Heart left ventricle (tissue), 16 donors: ENCODE results near the gene PROCR. TPM values are rescaled to one million over a fixed set of nuclear protein-coding genes. Genes with fewer than 3 reads are reported as not detected.

ENCODE experiments used
- ATAC-seq, 4 donors: fragments of 200-7000 bp; cut with Tn5 transposase; one replicate each; pipeline ENCODE4 v1.9.1; 2020 to 2022; ENCODE audit warnings: moderate library complexity in 4 of 4, mild to moderate bottlenecking in 3 of 4, moderate number of reproducible peaks in 1 of 4
- DNase-seq, 5 donors: peaks; one replicate each; pipeline ENCODE4 v3.0.0-alpha.2; 2020
- H3K27ac ChIP-seq, 12 donors: fragments of 200-600 bp; sonication (generic) in 4 of 12; one replicate each; pipeline versions ENCODE4 v1.5.0 to v1.8.0; 2016 to 2022; ENCODE audit warnings: mild to moderate bottlenecking in 2 of 12
- H3K27me3 ChIP-seq, 9 donors: fragments of 200-600 bp; sonication (generic) in 2 of 9; one replicate each; pipeline versions ENCODE4 v1.5.1 to v1.8.0; 2016 to 2022; ENCODE audit warnings: mild to moderate bottlenecking in 3 of 9
- H3K36me3 ChIP-seq, 9 donors: fragments of 200-600 bp; sonication (generic) in 2 of 9; one replicate each; pipeline versions ENCODE4 v1.5.0 to v1.8.0; 2018 to 2022; ENCODE audit warnings: mild to moderate bottlenecking in 2 of 9
- H3K4me1 ChIP-seq, 12 donors: fragments of 200-600 bp; sonication (generic) in 4 of 12; one replicate each; pipeline versions ENCODE4 v1.5.0 to v1.8.0; 2016 to 2022; ENCODE audit warnings: mild to moderate bottlenecking in 3 of 12
- H3K4me3 ChIP-seq, 12 donors: fragments of 200-600 bp; sonication (generic) in 4 of 12; one replicate each; pipeline versions ENCODE4 v1.5.0 to v1.8.0; 2017 to 2022; ENCODE audit warnings: mild to moderate bottlenecking in 9 of 12, moderate library complexity in 4 of 12
- H3K9me3 ChIP-seq, 12 donors: fragments of 200-600 bp; sonication (generic) in 4 of 12; one replicate each; pipeline versions ENCODE4 v1.5.0 to v1.8.0; 2016 to 2022; ENCODE audit warnings: mild to moderate bottlenecking in 1 of 12
- POLR2A ChIP-seq, 2 donors: fragments of 450-650 bp; IDR thresholded peaks; one replicate each; pipeline ENCODE4 v1.6.1; 2017; ENCODE audit warnings: antibody characterized with exemption in 2 of 2, mild to moderate bottlenecking in 2 of 2, moderate library complexity in 2 of 2
- WGBS, 4 donors: extraction: QIAGEN DNeasy Blood & Tissue Kit in 2 of 4; methylation state at CpG; one replicate each; pipeline versions ENCODE4 v1.1.5 to v1.1.7; 2013 to 2018; 5-methylcytosine and 5-hydroxymethylcytosine counted together
- intact Hi-C, 10 donors: fragments of 100-400 bp; cut with DNase I; formaldehyde crosslinking; loops; one replicate each; pipeline versions ENCODE4 v1.11.1 to v1.14.2; 2022
- polyA plus RNA-seq, 2 donors: library from polyadenylated mRNA; stranded (reverse); fragments of 200-250 nt; gene quantifications; one replicate each; pipeline ENCODE4 v1.2.3, GENCODE V29; 2013
- total RNA-seq, 9 donors: library from RNA; depleted of rRNA in 2 of 9; stranded (reverse); fragments of >200 nt in 2 of 9; fragmentation: NEBNext Ultra II Directional in 3 of 9; extraction: Animal tissue kit (Norgen Biotek cat#: 25700) in 3 of 9; gene quantifications; one replicate each; pipeline versions ENCODE4 v1.1.0 to v1.2.4, GENCODE V29; 2016 to 2023
- TF ChIP-seq, protein P1 (sequence below), 12 donors: fragments of 200-600 bp; sonication (generic) in 4 of 12; IDR thresholded peaks; one replicate each; pipeline versions ENCODE4 v1.5.0 to v1.8.0; 2018 to 2022; ENCODE audit warnings: antibody characterized with exemption in 12 of 12, mild to moderate bottlenecking in 5 of 12
- donor health status: ischemic (EF 13 %, LVEDD 7.1; RV severe dilation, severe dysfunction).
- donor health status: healthy with polysubstance abuse.
- donor health status: DM: no; HTN: yes; CAD: no.
- donor health status: DM: no; HTN: no; CAD: no.
- donor health status: ischemic (EF 25% LVEDD 6.9; RV normal size, moderate dysfunction).
- donor health status: ischemic (EF 25% LVEDD 5.7; RV mildly dilated, moderate dysfunction).
- donor health status: healthy.
- donor health status: DM: yes; HTN: yes; CAD: no.
- donor health status: ischemic (EF 35%, LVEDD 5.7; RV mildly dilated, moderate dysfunction).
- donor health status: nonischemic (EF 11% LVEDD 7.7; RV severe dilation, severe dysfunction).
- donor health status: DM: yes; HTN: yes; CAD: no.
- donor health status: PGD.
- donor health status: ischemic (EF 29% LVEDD 5.4; RV normal size, mild dysfunction).
- donor health status: nonischemic (EF 23%, LVEDD 6.1; RV moderate dilation, normal function).

PROCR gene
- total and polyA plus RNA-seq, 11 donors, result 2.5 to 64.6 (median 11.9) TPM

DNA sequence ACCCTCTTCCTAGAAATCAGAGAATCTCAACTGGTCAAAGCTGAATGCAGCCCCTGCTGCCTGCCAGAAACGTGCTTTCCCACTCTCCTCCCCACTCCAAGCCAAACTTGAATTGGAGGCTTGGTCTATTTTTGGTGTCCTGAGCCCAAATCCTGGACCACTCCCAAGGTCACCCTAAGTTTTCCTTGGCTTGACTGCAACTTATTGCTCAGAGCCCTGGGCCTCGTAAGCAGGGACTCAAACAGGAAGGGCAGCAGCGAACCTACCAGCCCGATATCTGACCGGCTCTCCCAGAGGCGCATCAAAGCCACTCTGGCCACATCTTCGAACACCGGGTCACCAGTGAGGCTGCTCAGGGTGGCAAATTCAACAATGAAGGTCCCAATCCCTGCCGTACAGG lies 37.4 kb upstream of the PROCR start:
- H3K4me1 ChIP-seq, result peaks cover 0 to 37% (median 18%) of the 10 kb centered on the region in 12 donors
- peak overlapping the region in 11 of 12 donors; percentile 34 to 89 (median 65) for H3K27ac ChIP-seq
- intact Hi-C loops, result no loop called here
- peak in 4 of 5 donors; percentile 34 to 66 (median 49) for DNase-seq
- H3K36me3 ChIP-seq, result peaks cover 0 to 97% (median 72%) of the 10 kb centered on the region in 9 donors
- no peaks in the 10 kb centered on the region for H3K27me3 ChIP-seq
- no peaks in the 10 kb centered on the region for H3K9me3 ChIP-seq
- TF ChIP-seq POLR2A (IDR thresholded peaks at IDR 0.05), result no peak
- TF ChIP-seq, protein P1, sequence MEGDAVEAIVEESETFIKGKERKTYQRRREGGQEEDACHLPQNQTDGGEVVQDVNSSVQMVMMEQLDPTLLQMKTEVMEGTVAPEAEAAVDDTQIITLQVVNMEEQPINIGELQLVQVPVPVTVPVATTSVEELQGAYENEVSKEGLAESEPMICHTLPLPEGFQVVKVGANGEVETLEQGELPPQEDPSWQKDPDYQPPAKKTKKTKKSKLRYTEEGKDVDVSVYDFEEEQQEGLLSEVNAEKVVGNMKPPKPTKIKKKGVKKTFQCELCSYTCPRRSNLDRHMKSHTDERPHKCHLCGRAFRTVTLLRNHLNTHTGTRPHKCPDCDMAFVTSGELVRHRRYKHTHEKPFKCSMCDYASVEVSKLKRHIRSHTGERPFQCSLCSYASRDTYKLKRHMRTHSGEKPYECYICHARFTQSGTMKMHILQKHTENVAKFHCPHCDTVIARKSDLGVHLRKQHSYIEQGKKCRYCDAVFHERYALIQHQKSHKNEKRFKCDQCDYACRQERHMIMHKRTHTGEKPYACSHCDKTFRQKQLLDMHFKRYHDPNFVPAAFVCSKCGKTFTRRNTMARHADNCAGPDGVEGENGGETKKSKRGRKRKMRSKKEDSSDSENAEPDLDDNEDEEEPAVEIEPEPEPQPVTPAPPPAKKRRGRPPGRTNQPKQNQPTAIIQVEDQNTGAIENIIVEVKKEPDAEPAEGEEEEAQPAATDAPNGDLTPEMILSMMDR (IDR thresholded peaks at IDR 0.05), result no peak
- no peak overlapping the region for H3K4me3 ChIP-seq
- peak in 3 of 4 donors; percentile 26 to 58 (median 30) for ATAC-seq
- 56 to 70% (median 59%) methylated on average over 6 to 9 of the region's 9 CpGs for WGBS, 4 donors

DNA sequence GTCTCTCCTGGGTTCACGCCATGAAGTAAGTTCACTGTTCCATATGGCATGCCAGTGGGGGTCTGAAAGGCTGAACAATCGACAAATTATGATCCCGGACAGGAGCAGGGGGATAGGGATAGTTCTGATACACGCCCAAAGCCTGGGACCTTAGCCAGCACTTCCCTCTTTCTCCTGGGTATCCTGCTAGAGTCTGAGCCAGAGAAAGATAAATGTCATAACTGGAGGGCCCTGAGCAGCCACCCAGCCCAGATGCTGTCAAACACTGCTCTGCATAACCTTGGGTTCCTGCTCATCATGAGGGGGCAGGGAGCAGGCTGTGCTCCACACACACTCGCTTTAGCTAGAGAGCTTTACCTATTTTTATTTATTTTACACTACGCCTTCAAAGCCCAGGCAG lies 37.0 kb upstream of the PROCR start:
- peak; percentile 49 to 82 (median 78) for ATAC-seq

GRCh38 chr20:35135867-35136586 lies 35.8 kb upstream of the PROCR start:
- peak; percentile 56 to 92 (median 80) for ATAC-seq
- Histone ChIP-seq H3K4me1 (peaks cover 0 to 37% (median 18%) of the 10 kb centered on the region in 12 donors), H3K36me3 (peaks cover 0 to 97% (median 72%) of the 10 kb centered on the region in 9 donors), H3K9me3 (no peaks in the 10 kb centered on the region), H3K27me3 (no peaks in the 10 kb centered on the region), H3K4me3 (no peak overlapping the region), H3K27ac (peak overlapping the region in 11 of 12 donors; percentile 19 to 89 (median 65))
- intact Hi-C loops, result no loop called here
- 72 to 75% (median 74%) methylated on average over 11 of the region's 11 CpGs for WGBS, 4 donors
- no peak for TF ChIP-seq POLR2A (IDR thresholded peaks at IDR 0.05)
- TF ChIP-seq, protein P1 (IDR thresholded peaks at IDR 0.05), result no peak
- DNase-seq, result peak in 3 of 5 donors; percentile 26 to 90 (median 51)

More for the DNA sequence above, 37.0 kb upstream of the PROCR start:
- peaks cover 0 to 37% (median 18%) of the 10 kb centered on the region in 12 donors for H3K4me1 ChIP-seq
- TF ChIP-seq, protein P1 (IDR thresholded peaks at IDR 0.05), result no peak
- no peak for TF ChIP-seq POLR2A (IDR thresholded peaks at IDR 0.05)
- WGBS, 4 donors, result 46 to 56% (median 51%) methylated on average over 5 to 6 of the region's 6 CpGs
- H3K4me3 ChIP-seq, result no peak overlapping the region
- peak overlapping the region in 11 of 12 donors; percentile 34 to 89 (median 65) for H3K27ac ChIP-seq
- intact Hi-C loops, result no loop called here
- H3K27me3 ChIP-seq, result no peaks in the 10 kb centered on the region
- no peaks in the 10 kb centered on the region for H3K9me3 ChIP-seq
- H3K36me3 ChIP-seq, result peaks cover 0 to 97% (median 72%) of the 10 kb centered on the region in 9 donors
- peak in 3 of 5 donors; percentile 32 to 85 (median 63) for DNase-seq

- 60 to 70% (median 62%) methylated on average over 7 of the region's 7 CpGs for WGBS, 4 donors
- H3K9me3 ChIP-seq, result no peaks in the 10 kb centered on the region
- DNase-seq, result no peak
- intact Hi-C loops, result loop anchor here in 8 of 10 donors (1.0 to 10.0 kb wide), 11 partner anchors 47 to 290 kb away; partner anchors contain the start of genes MMP24OS (in 2 of the 8), TRPC4AP (in 2 of the 8) and GDF5 (in 1 of the 8)
- H3K27me3 ChIP-seq, result no peaks in the 10 kb centered on the region
- no peak for ATAC-seq
- H3K36me3 ChIP-seq, result peaks cover 0 to 54% (median 40%) of the 10 kb centered on the region in 9 donors
- H3K27ac ChIP-seq, result peak overlapping the region in 1 of 12 donors; percentile 58
- H3K4me3 ChIP-seq, result no peak overlapping the region
- TF ChIP-seq, protein P1 (IDR thresholded peaks at IDR 0.05), result no peak
- TF ChIP-seq POLR2A (IDR thresholded peaks at IDR 0.05), result no peak
- peaks cover 0 to 36% (median 12%) of the 10 kb centered on the region in 12 donors for H3K4me1 ChIP-seq
These were observed 27.2 kb upstream of the PROCR start for GRCh38 chr20:35144694-35145093.
